PC-3 (cell line): ENCODE results near the gene COMMD8. TPM values are rescaled to one million over a fixed set of nuclear protein-coding genes. Genes with fewer than 3 reads are reported as not detected.

Experiments
- ATAC-seq: fragments of 200-7000 bp; cut with Tn5 transposase; 2 replicates; pipeline ENCODE4 v1.9.1; 2020; ENCODE audit warnings: mild to moderate bottlenecking, moderate library complexity
- BruUV-seq: library from RNA; stranded (reverse); fragments of 400-500 nt; replicated peaks from 2 replicates; lab custom pipeline; 2021; lab: Mats Ljungman, UMichigan
- CTCF ChIA-PET: fragments of 300-600 bp; sonication (Branson Sonifier 250); formaldehyde crosslinking; loops from one replicate; lab custom pipeline; 2022; ENCODE audit warnings: antibody characterized with exemption; lab: Charles Lee
- POLR2A ChIA-PET: fragments of 300-600 bp; sonication (Branson Sonifier 250); formaldehyde crosslinking; loops from one replicate; lab custom pipeline; 2022; ENCODE audit warnings: antibody characterized with exemption; ENCODE audit not compliant: unreplicated experiment; lab: Charles Lee
- DNase-seq: peaks from one replicate; pipeline ENCODE4 v3.0.0-alpha.2; 2015
- H2AFZ ChIP-seq: fragments of 300-600 bp; sonication (generic); 2 replicates; pipeline ENCODE4 v1.6.0; 2016; ENCODE audit warnings: antibody characterized with exemption, low read length
- H3F3A ChIP-seq: fragments of 300-600 bp; sonication (generic); one replicate; pipeline ENCODE4 v1.6.0; 2017; ENCODE audit warnings: antibody characterized with exemption, low read length, control low read depth, mild to moderate bottlenecking; ENCODE audit not compliant: unreplicated experiment
- H3K27ac ChIP-seq: fragments of 300-600 bp; sonication (generic); 2 replicates; pipeline ENCODE4 v1.5.1; 2016; ENCODE audit warnings: mild to moderate bottlenecking, low read length
- H3K27me3 ChIP-seq: fragments of 300-600 bp; sonication (generic); 2 replicates; pipeline ENCODE4 v1.6.1; 2016; ENCODE audit warnings: low read length, mixed read lengths
- H3K36me3 ChIP-seq: fragments of 300-600 bp; sonication (generic); 2 replicates; pipeline ENCODE4 v1.6.1; 2016; ENCODE audit warnings: low read depth, mixed run types, low read length, mixed read lengths
- H3K4me1 ChIP-seq: fragments of 300-600 bp; sonication (generic); 2 replicates; pipeline ENCODE4 v1.5.1; 2016; ENCODE audit warnings: low read length; ENCODE audit not compliant: insufficient read depth
- H3K4me2 ChIP-seq: fragments of 300-600 bp; sonication (generic); 2 replicates; pipeline ENCODE4 v1.6.0; 2016; ENCODE audit warnings: low read length
- H3K4me3 ChIP-seq: fragments of 300-600 bp; sonication (generic); 2 replicates; pipeline ENCODE4 v1.5.1; 2016; ENCODE audit warnings: mild to moderate bottlenecking, low read length, mixed read lengths
- H3K79me2 ChIP-seq: fragments of 300-600 bp; sonication (generic); 2 replicates; pipeline ENCODE4 v1.6.1; 2017; ENCODE audit warnings: low read length, mixed read lengths
- H3K9ac ChIP-seq: fragments of 300-600 bp; sonication (generic); 2 replicates; pipeline ENCODE4 v1.6.0; 2016; ENCODE audit warnings: mild to moderate bottlenecking, low read length
- H3K9me2 ChIP-seq: fragments of 300-600 bp; sonication (generic); replicated peaks from 2 replicates; pipeline ENCODE4 v1.6.1; 2016; ENCODE audit warnings: mixed run types, low read length, mixed read lengths
- H3K9me3 ChIP-seq: fragments of 300-600 bp; sonication (generic); 2 replicates; pipeline ENCODE4 v1.6.1; 2016; ENCODE audit warnings: low read length, mixed read lengths
- H4K20me1 ChIP-seq: fragments of 300-600 bp; sonication (generic); 2 replicates; pipeline ENCODE4 v1.6.1; 2016; ENCODE audit warnings: low read length, mixed read lengths
- EZH2 ChIP-seq: fragments of 300-600 bp; sonication (generic); IDR thresholded peaks from one replicate; pipeline ENCODE4 v1.6.1; 2017; ENCODE audit warnings: antibody characterized with exemption, mild to moderate bottlenecking, low read length; ENCODE audit not compliant: unreplicated experiment
- EZH2phosphoT487 ChIP-seq: fragments of 300-600 bp; sonication (generic); IDR thresholded peaks from 2 replicates; pipeline ENCODE4 v1.6.1; 2018; ENCODE audit warnings: mild to moderate bottlenecking, antibody characterized with exemption, low read length, borderline replicate concordance
- intact Hi-C: fragments of 100-400 bp; cut with micrococcal nuclease; formaldehyde crosslinking; loops from 2 replicates; pipeline ENCODE4 v1.9.0; 2023
- total RNA-seq: library from RNA; depleted of rRNA; stranded (reverse); fragments of >200 nt; gene quantifications from 2 replicates; pipeline ENCODE4 v1.2.3, GENCODE V29; 2014
- TF ChIP-seq, protein P1 (sequence below): fragments of 300-600 bp; sonication (generic); conservative IDR thresholded peaks from 2 replicates; pipeline ENCODE4 v1.5.1; 2017; ENCODE audit warnings: antibody characterized with exemption, low read depth, mild to moderate bottlenecking, low read length

The COMMD8 gene
- total RNA-seq, 1 experiment from 2014 or later: 9.5 TPM

- Histone ChIP-seq H2AFZ (no peak overlapping the region), H3F3A (no peaks in the 10 kb centered on the region), H3K27me3 (no peaks in the 10 kb centered on the region), H3K4me1 (no peaks in the 10 kb centered on the region), H3K4me3 (no peak overlapping the region), H3K9me3 (no peaks in the 10 kb centered on the region), H3K36me3 (no peaks in the 10 kb centered on the region), H3K9me2 (no peaks in the 10 kb centered on the region), H3K9ac (no peak overlapping the region), H3K4me2 (no peak overlapping the region), H3K79me2 (no peaks in the 10 kb centered on the region), H4K20me1 (no peaks in the 10 kb centered on the region), H3K27ac (no peak overlapping the region)
- no TSS peak for BruUV-seq
- TF ChIP-seq, protein P1, sequence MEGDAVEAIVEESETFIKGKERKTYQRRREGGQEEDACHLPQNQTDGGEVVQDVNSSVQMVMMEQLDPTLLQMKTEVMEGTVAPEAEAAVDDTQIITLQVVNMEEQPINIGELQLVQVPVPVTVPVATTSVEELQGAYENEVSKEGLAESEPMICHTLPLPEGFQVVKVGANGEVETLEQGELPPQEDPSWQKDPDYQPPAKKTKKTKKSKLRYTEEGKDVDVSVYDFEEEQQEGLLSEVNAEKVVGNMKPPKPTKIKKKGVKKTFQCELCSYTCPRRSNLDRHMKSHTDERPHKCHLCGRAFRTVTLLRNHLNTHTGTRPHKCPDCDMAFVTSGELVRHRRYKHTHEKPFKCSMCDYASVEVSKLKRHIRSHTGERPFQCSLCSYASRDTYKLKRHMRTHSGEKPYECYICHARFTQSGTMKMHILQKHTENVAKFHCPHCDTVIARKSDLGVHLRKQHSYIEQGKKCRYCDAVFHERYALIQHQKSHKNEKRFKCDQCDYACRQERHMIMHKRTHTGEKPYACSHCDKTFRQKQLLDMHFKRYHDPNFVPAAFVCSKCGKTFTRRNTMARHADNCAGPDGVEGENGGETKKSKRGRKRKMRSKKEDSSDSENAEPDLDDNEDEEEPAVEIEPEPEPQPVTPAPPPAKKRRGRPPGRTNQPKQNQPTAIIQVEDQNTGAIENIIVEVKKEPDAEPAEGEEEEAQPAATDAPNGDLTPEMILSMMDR: no peak
- TF ChIP-seq EZH2 (no peak), EZH2phosphoT487 (no peak)
- intact Hi-C loops: no loop called here
- POLR2A ChIA-PET: no interaction called here
- CTCF ChIA-PET: no interaction called here
- ATAC-seq (no peak), DNase-seq (no peak)
Observed at GRCh38 chr4:47434931-47435330, 28.6 kb downstream of the COMMD8 start.

GRCh38 chr4:47432749-47433148 is 30.8 kb downstream of the COMMD8 start:
- Histone ChIP-seq H3K4me3 (no peak overlapping the region), H3K36me3 (no peaks in the 10 kb centered on the region), H3K9me2 (no peaks in the 10 kb centered on the region), H3F3A (no peaks in the 10 kb centered on the region), H3K4me2 (no peak overlapping the region), H3K79me2 (no peaks in the 10 kb centered on the region), H3K4me1 (no peaks in the 10 kb centered on the region), H4K20me1 (no peaks in the 10 kb centered on the region), H3K27ac (no peak overlapping the region), H3K27me3 (no peaks in the 10 kb centered on the region), H3K9ac (no peak overlapping the region), H3K9me3 (no peaks in the 10 kb centered on the region), H2AFZ (no peak overlapping the region)
- no peak for DNase-seq
- TF ChIP-seq EZH2phosphoT487 (no peak), EZH2 (no peak)
- TF ChIP-seq, protein P1: no peak
- no peak for ATAC-seq
- CTCF ChIA-PET: no interaction called here
- intact Hi-C loops: no loop called here
- BruUV-seq: no TSS peak
- POLR2A ChIA-PET: no interaction called here

DNA sequence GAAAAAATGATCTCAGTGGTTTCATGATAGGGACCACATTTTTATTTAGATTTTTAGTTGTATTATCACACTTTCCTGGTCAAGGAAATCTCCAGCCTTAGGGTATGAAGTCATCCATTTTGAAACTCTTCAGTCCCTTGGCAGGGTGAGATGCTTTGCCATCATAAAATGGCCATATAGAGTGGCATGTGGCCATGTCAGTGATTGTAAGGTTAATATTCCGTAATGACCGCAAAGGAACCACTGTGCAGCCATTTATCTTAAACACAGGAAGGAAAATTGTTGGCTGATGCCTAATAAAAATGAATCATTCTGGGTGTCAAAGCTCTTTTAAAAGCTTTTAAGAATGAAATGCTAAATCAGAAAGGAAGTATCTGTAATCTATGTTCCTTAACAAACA is 35.6 kb downstream of the COMMD8 start:
- ATAC-seq (no peak), DNase-seq (no peak)
- Histone ChIP-seq H2AFZ (no peak overlapping the region), H3K9me2 (no peaks in the 10 kb centered on the region), H3K36me3 (no peaks in the 10 kb centered on the region), H3K4me3 (no peak overlapping the region), H3K4me2 (no peak overlapping the region), H3F3A (no peaks in the 10 kb centered on the region), H3K79me2 (no peaks in the 10 kb centered on the region), H3K27ac (no peak overlapping the region), H4K20me1 (no peaks in the 10 kb centered on the region), H3K4me1 (no peaks in the 10 kb centered on the region), H3K9me3 (no peaks in the 10 kb centered on the region), H3K9ac (no peak overlapping the region), H3K27me3 (peaks cover 8% of the 10 kb centered on the region; the same call in 1 of the 2 replicates)
- POLR2A ChIA-PET: no interaction called here
- intact Hi-C loops: no loop called here
- CTCF ChIA-PET: no interaction called here
- no TSS peak for BruUV-seq
- TF ChIP-seq EZH2 (no peak), EZH2phosphoT487 (no peak)
- TF ChIP-seq, protein P1: no peak
